K562 (cell line): ENCODE measurements around the gene RUNX1. TPM values are rescaled to one million over a fixed set of nuclear protein-coding genes. Genes with fewer than 3 reads are reported as not detected.

ENCODE experiments used
- ATAC-seq: fragments of 200-7000 bp; cut with Tn5 transposase; 3 replicates; pipeline ENCODE4 v1.9.1; 2020; ENCODE audit warnings: moderate library complexity
- BruUV-seq: library from RNA; stranded (reverse); fragments of 400-500 nt; replicated peaks from 2 replicates; lab custom pipeline; 2021; lab: Mats Ljungman, UMichigan
- CTCF ChIA-PET: fragments of 300-600 bp; formaldehyde crosslinking; extraction: SDS; loops from one replicate; lab custom pipeline; 2021; ENCODE audit warnings: low intra/inter-chr PET ratio; lab: Yijun Ruan, JAX
- POLR2A ChIA-PET: fragments of 300-600, 350-650 bp; sonication (Branson Sonifier 250); formaldehyde crosslinking; extraction: SDS; loops from one replicate; lab custom pipeline; 2021; ENCODE audit warnings: antibody characterized with exemption, inconsistent platforms; lab: Yijun Ruan, JAX
- DNase-seq, 4 experiments: peaks; one replicate each; pipeline versions ENCODE4 v3.0.0 to v3.0.0-alpha.2; 2011 to 2018; ENCODE audit warnings: low spot score in 3 of 4, mixed read lengths in 3 of 4; ENCODE audit errors: extremely low read depth in 1 of 4
- FAIRE-seq: peaks from 2 replicates; lab custom pipeline; 2011; peaks lifted over from hg19 to GRCh38; lab: Jason Lieb, UNC
- H2AFZ ChIP-seq: 2 replicates; pipeline ENCODE4 v1.6.0; 2011; ENCODE audit warnings: low read depth, low read length, control low read depth, inconsistent platforms
- H3K27ac ChIP-seq: fragments of 200-600 bp; 3 replicates; pipeline ENCODE4 v1.8.0; 2011; ENCODE audit warnings: low read depth, mild to moderate bottlenecking, control low read depth, inconsistent platforms, low read length, moderate library complexity, mixed read lengths; ENCODE audit errors: extremely low read depth
- H3K27me3 ChIP-seq, 2 experiments: fragments of 300-600 bp in 1 of 2; 2 replicates in 1 of 2; 3 replicates in 1 of 2; pipeline versions ENCODE4 v1.6.0 to v1.8.0; 2011; ENCODE audit warnings: inconsistent platforms in 2 of 2, low read length in 2 of 2, mild to moderate bottlenecking in 1 of 2, mixed read lengths in 1 of 2, moderate library complexity in 1 of 2; ENCODE audit not compliant: control insufficient read depth in 2 of 2, insufficient read depth in 2 of 2
- H3K36me3 ChIP-seq: fragments of 300-600 bp; 3 replicates; pipeline ENCODE4 v1.8.0; 2011; ENCODE audit warnings: mild to moderate bottlenecking, low read length, inconsistent platforms; ENCODE audit not compliant: control insufficient read depth, insufficient read depth
- H3K4me1 ChIP-seq, 2 experiments: fragments of 200-600 bp in 1 of 2; replicated peaks in 1 of 2; 2 replicates in 1 of 2; 3 replicates in 1 of 2; pipeline versions ENCODE4 v1.5.1 to v1.8.0; 2011; ENCODE audit warnings: inconsistent platforms in 2 of 2, low read length in 2 of 2, mild to moderate bottlenecking in 1 of 2, mixed read lengths in 1 of 2, moderate library complexity in 1 of 2; ENCODE audit not compliant: control insufficient read depth in 2 of 2, insufficient read depth in 2 of 2
- H3K4me2 ChIP-seq: 2 replicates; pipeline ENCODE4 v1.6.1; 2011; ENCODE audit warnings: low read length, control low read depth, inconsistent platforms, mixed read lengths; ENCODE audit not compliant: insufficient read depth
- H3K4me3 ChIP-seq: fragments of 200-600 bp; sonication (generic), shearing (Covaris generic); 2 replicates; pipeline ENCODE4 v1.5.1; 2016; ENCODE audit warnings: control low read depth, inconsistent platforms
- H3K79me2 ChIP-seq: fragments of 200-600 bp; 3 replicates; pipeline ENCODE4 v1.8.0; 2011; ENCODE audit warnings: low read length, inconsistent platforms; ENCODE audit not compliant: control insufficient read depth, insufficient read depth
- H3K9ac ChIP-seq, 2 experiments: 2 replicates each; pipeline versions ENCODE4 v1.6.0 to v1.6.1; 2011; ENCODE audit warnings: low read depth in 2 of 2, low read length in 2 of 2, control low read depth in 1 of 2, inconsistent platforms in 1 of 2, mild to moderate bottlenecking in 1 of 2, mixed read lengths in 1 of 2; ENCODE audit not compliant: insufficient read depth in 1 of 2
- H3K9me1 ChIP-seq: one replicate; pipeline ENCODE4 v1.6.0; 2011; ENCODE audit warnings: inconsistent platforms, mild to moderate bottlenecking, low read length, moderate library complexity; ENCODE audit not compliant: control insufficient read depth, insufficient read depth
- H3K9me3 ChIP-seq: replicated peaks from 2 replicates; pipeline ENCODE4 v1.5.1; 2011; ENCODE audit warnings: low read depth, low read length, inconsistent platforms; ENCODE audit not compliant: control insufficient read depth, insufficient read depth
- H4K20me1 ChIP-seq: replicated peaks from 2 replicates; pipeline ENCODE4 v1.6.1; 2011; ENCODE audit warnings: low read length, inconsistent platforms, mixed read lengths; ENCODE audit not compliant: control insufficient read depth, insufficient read depth
- ARHGAP35 ChIP-seq: fragments of 450-650 bp; IDR thresholded peaks from 2 replicates; pipeline ENCODE4 v1.6.1; 2018; ENCODE audit not compliant: partially characterized antibody
- ARID1B ChIP-seq: fragments of 450-650 bp; IDR thresholded peaks from 2 replicates; pipeline ENCODE4 v1.6.1; 2016; ENCODE audit warnings: antibody characterized with exemption, mild to moderate bottlenecking, inconsistent platforms
- CCNT2 ChIP-seq: IDR thresholded peaks from 2 replicates; pipeline ENCODE4 v1.6.1; 2011; ENCODE audit warnings: borderline replicate concordance, low read depth, mild to moderate bottlenecking, moderate library complexity, mixed read lengths, low read length; ENCODE audit not compliant: insufficient read length; ENCODE audit errors: extremely low read depth
- CTBP1 ChIP-seq: fragments of 450-650 bp; IDR thresholded peaks from 2 replicates; pipeline ENCODE4 v1.6.1; 2016; ENCODE audit warnings: borderline replicate concordance
- ETV5 ChIP-seq: sonication (generic); formaldehyde crosslinking; IDR thresholded peaks from 2 replicates; pipeline ENCODE4 v1.4.0; 2020; ENCODE audit warnings: low read depth, mild to moderate bottlenecking, missing genetic modification reagents
- ETV6 ChIP-seq, 3 experiments: fragments of 150-350 bp in 1 of 3; sonication (generic) in 1 of 3; formaldehyde crosslinking in 1 of 3; IDR thresholded peaks; 2 replicates each; pipeline versions ENCODE4 v1.6.1 to v1.8.0; 2014 to 2022; ENCODE audit warnings: borderline replicate concordance in 2 of 3, low read depth in 2 of 3, antibody characterized with exemption in 1 of 3, low read length in 1 of 3, mild to moderate bottlenecking in 1 of 3, missing genetic modification reagents in 1 of 3
- GTF2E2 ChIP-seq: fragments of 200-800 bp; sonication (Bioruptor generic); IDR thresholded peaks from 2 replicates; pipeline ENCODE4 v1.6.1; 2016; ENCODE audit warnings: missing genetic modification characterization, missing compliant biosample characterization
- KLF10 ChIP-seq: fragments of 250-450 bp; sonication (Bioruptor Pico); IDR thresholded peaks from 2 replicates; pipeline ENCODE4 v1.6.1; 2021; ENCODE audit warnings: matching md5 sums
- POLR3G ChIP-seq: IDR thresholded peaks from 2 replicates; pipeline ENCODE4 v1.6.1; 2011; ENCODE audit not compliant: insufficient read length, insufficient replicate concordance; ENCODE audit errors: extremely low read depth
- RNF2 ChIP-seq: sonication (generic); IDR thresholded peaks from 2 replicates; pipeline ENCODE4 v1.6.1; 2016
- SP1 ChIP-seq: sonication (generic); formaldehyde crosslinking; IDR thresholded peaks from 2 replicates; pipeline ENCODE4 v1.8.1; 2022; ENCODE audit warnings: mild to moderate bottlenecking, missing genetic modification reagents
- TAF1 ChIP-seq: IDR thresholded peaks from 2 replicates; pipeline ENCODE4 v1.6.1; 2011; ENCODE audit warnings: mild to moderate bottlenecking, low read length, moderate library complexity; ENCODE audit not compliant: insufficient read depth, control insufficient read depth, severe bottlenecking; ENCODE audit errors: extremely low read depth
- ZNF253 ChIP-seq: fragments of 250-450 bp; sonication (Bioruptor Pico); conservative IDR thresholded peaks from 2 replicates; pipeline ENCODE4 v1.6.1; 2021; ENCODE audit warnings: mild to moderate bottlenecking
- WGBS: fragments of 100-300 bp; shearing (Covaris generic); methylation state at CpG from one replicate; pipeline ENCODE4 v1.1.6; 2016; ENCODE audit warnings: low coverage, mixed read lengths; ENCODE audit not compliant: insufficient coverage; ENCODE audit errors: missing lambda C conversion rate; 5-methylcytosine and 5-hydroxymethylcytosine counted together
- in situ Hi-C: fragments of 300-500 bp; cut with MboI; formaldehyde crosslinking; loops from 4 replicates; pipeline ENCODE4 v1.15.0; 2018; ENCODE audit warnings: inconsistent platforms, mixed read lengths
- intact Hi-C: fragments of 100-400 bp; cut with micrococcal nuclease; formaldehyde crosslinking; loops from 2 replicates; pipeline ENCODE4 v1.14.2; 2022
- polyA plus RNA-seq, 8 experiments: library from polyadenylated mRNA; depleted of rRNA in 4 of 8; stranded (reverse) in 5 of 8; unstranded in 3 of 8; fragments of >200 nt; fragmentation: Nextera tagmentation in 2 of 8; fragmentation: Illumina TruSeq in 1 of 8; extraction: Ambion mirVana in 2 of 8; extraction: Trizol in 1 of 8; gene quantifications; 2 replicates each; pipeline versions ENCODE4 v1.2.1 to v1.2.3, GENCODE V29; 2011 to 2014; ENCODE audit warnings: inconsistent platforms in 1 of 8, missing spikeins in 1 of 8
- total RNA-seq, 7 experiments: library from RNA; depleted of rRNA in 6 of 7; stranded (reverse); fragments of >200 nt in 6 of 7; fragmentation: Illumina TruSeq in 2 of 7; extraction: Trizol in 2 of 7; gene quantifications; 2 replicates each; pipeline versions ENCODE4 v1.2.1 to v1.2.3, GENCODE V29; 2011 to 2021; ENCODE audit warnings: low replicate concordance in 1 of 7
- TF ChIP-seq, protein P1 (sequence below), 2 experiments: fragments of 450-650 bp in 1 of 2; IDR thresholded peaks; 2 replicates each; pipeline ENCODE4 v1.6.1; 2011 to 2017; ENCODE audit warnings: low read depth in 2 of 2, antibody characterized with exemption in 1 of 2, borderline replicate concordance in 1 of 2, low read length in 1 of 2, mild to moderate bottlenecking in 1 of 2, mixed read lengths in 1 of 2; ENCODE audit not compliant: control insufficient read depth in 1 of 2
- TF ChIP-seq, protein P2 (sequence below): sonication (generic); formaldehyde crosslinking; IDR thresholded peaks from 2 replicates; pipeline ENCODE4 v1.8.0; 2022; ENCODE audit warnings: mild to moderate bottlenecking, low read depth, missing genetic modification reagents

The RUNX1 gene
- total and polyA plus RNA-seq, 9 of the 15 experiments (the other 6 are each of a cell fraction or from before 2014, with no cell fraction given), result 2.2 to 68.6 (median 17.8) TPM

DNA sequence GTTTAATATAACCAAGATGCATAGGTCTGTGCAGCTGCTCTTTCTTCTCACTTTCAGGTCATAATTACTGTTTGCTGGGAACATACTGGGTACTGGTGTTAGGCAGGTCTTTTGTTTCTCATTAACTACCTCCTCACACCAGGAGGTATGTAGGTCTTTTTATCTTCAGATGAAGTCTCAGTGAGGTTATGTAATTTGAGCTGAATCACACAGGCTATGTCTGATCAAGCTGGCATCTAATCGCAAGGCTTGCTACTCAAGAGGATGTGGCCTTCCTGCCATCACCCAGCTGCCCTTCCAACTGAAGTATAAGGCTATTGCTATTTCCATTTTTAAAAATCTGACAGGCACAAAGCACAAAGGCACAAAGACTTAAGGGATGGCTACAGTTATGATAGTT is 96.4 kb downstream of the RUNX1 start:
- in situ Hi-C loops, result no loop called here
- ATAC-seq (no peak), DNase-seq (no peak)
- H3K27ac ChIP-seq, result no peak overlapping the region
- H3K9ac ChIP-seq, result no peak overlapping the region
- no peak overlapping the region for H3K4me2 ChIP-seq
- no peak for TF ChIP-seq CCNT2
- TF ChIP-seq, protein P1, sequence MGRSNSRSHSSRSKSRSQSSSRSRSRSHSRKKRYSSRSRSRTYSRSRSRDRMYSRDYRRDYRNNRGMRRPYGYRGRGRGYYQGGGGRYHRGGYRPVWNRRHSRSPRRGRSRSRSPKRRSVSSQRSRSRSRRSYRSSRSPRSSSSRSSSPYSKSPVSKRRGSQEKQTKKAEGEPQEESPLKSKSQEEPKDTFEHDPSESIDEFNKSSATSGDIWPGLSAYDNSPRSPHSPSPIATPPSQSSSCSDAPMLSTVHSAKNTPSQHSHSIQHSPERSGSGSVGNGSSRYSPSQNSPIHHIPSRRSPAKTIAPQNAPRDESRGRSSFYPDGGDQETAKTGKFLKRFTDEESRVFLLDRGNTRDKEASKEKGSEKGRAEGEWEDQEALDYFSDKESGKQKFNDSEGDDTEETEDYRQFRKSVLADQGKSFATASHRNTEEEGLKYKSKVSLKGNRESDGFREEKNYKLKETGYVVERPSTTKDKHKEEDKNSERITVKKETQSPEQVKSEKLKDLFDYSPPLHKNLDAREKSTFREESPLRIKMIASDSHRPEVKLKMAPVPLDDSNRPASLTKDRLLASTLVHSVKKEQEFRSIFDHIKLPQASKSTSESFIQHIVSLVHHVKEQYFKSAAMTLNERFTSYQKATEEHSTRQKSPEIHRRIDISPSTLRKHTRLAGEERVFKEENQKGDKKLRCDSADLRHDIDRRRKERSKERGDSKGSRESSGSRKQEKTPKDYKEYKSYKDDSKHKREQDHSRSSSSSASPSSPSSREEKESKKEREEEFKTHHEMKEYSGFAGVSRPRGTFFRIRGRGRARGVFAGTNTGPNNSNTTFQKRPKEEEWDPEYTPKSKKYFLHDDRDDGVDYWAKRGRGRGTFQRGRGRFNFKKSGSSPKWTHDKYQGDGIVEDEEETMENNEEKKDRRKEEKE (IDR thresholded peaks at IDR 0.05; ENCODE audit: borderline replicate concordance in 1 of 2, control insufficient read depth in 1 of 2, low read depth in 2 of 2, low read length in 1 of 2), result no peak
- TF ChIP-seq, protein P2, sequence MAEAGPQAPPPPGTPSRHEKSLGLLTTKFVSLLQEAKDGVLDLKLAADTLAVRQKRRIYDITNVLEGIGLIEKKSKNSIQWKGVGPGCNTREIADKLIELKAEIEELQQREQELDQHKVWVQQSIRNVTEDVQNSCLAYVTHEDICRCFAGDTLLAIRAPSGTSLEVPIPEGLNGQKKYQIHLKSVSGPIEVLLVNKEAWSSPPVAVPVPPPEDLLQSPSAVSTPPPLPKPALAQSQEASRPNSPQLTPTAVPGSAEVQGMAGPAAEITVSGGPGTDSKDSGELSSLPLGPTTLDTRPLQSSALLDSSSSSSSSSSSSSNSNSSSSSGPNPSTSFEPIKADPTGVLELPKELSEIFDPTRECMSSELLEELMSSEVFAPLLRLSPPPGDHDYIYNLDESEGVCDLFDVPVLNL (CRISPR knock-in tag), result no peak
- no peak for TF ChIP-seq TAF1
- no peak for TF ChIP-seq ETV5 (CRISPR knock-in tag)
- TF ChIP-seq ETV6 (IDR thresholded peaks at IDR 0.05; ENCODE audit: borderline replicate concordance in 1 of 2, low read depth in 2 of 2, low read length in 1 of 2), result no peak
- TF ChIP-seq ETV6 (CRISPR knock-in tag; IDR thresholded peaks at IDR 0.05; ENCODE audit: borderline replicate concordance), result no peak
- TF ChIP-seq ARHGAP35, result no peak
- TF ChIP-seq GTF2E2 (tag), result no peak
- TF ChIP-seq POLR3G, result no peak
- TF ChIP-seq ZNF253 (CRISPR knock-in tag), result no peak
- no peak for TF ChIP-seq SP1 (CRISPR knock-in tag)
- TF ChIP-seq CTBP1, result no peak
- TF ChIP-seq RNF2, result no peak
- no peak for TF ChIP-seq KLF10 (CRISPR knock-in tag)
- no peak for TF ChIP-seq ARID1B
- TF ChIP-seq, all 486 proteins: peak for 0
- BruUV-seq, result no TSS peak
- Histone ChIP-seq H3K4me1 (peaks cover 12 to 33% of the 10 kb centered on the region in 2 experiments), H3K9me1 (no peaks in the 10 kb centered on the region), H2AFZ (no peak overlapping the region), H3K79me2 (no peaks in the 10 kb centered on the region), H3K27me3 (no peaks in the 10 kb centered on the region), H3K9me3 (no peaks in the 10 kb centered on the region), H4K20me1 (no peaks in the 10 kb centered on the region), H3K36me3 (no peaks in the 10 kb centered on the region), H3K4me3 (no peak overlapping the region)
- no peak for FAIRE-seq
- CTCF ChIA-PET, result no interaction called here
- 61% methylated on average over 1 of the region's 1 CpG for WGBS
- POLR2A ChIA-PET, result interaction anchor here (0.5 to 2.2 kb wide), 5 partner anchors 11 to 116 kb away, joined by 3 to 11 read pairs (median 3); no protein-coding TSS in a partner anchor
- intact Hi-C loops, result loop anchor here (5.0 kb wide), 2 partner anchors 45 to 65 kb away; no protein-coding TSS in a partner anchor
